UCSD-AML1 (cell line): ENCODE data around the gene CCM2.

ENCODE experiments used
- DNase-seq: peaks from one replicate; lab custom pipeline; 2025; ENCODE audit not compliant: unreplicated experiment; lab: John Stamatoyannopoulos, UW

Gene CCM2

DNA sequence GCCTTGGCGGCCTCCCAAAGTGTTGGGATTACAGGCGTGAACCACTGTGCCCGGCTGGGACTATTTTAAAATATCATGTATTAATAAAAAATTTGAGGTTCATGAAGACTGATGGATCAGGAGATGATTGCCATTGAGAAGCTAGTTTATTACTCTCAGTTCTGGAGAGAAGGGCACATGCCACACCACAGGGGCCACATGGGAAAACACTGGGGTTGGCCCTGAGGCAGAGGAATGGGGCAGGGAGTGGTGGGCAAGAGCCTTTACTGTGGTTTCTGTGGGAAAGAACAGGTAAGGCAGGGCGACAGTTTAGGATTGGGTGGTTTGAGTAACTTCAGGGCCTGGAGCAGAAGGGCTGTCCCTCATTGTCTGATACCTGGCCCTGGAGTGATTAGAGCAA is 118.3 kb downstream of the CCM2 start:
- no peak for DNase-seq

DNA sequence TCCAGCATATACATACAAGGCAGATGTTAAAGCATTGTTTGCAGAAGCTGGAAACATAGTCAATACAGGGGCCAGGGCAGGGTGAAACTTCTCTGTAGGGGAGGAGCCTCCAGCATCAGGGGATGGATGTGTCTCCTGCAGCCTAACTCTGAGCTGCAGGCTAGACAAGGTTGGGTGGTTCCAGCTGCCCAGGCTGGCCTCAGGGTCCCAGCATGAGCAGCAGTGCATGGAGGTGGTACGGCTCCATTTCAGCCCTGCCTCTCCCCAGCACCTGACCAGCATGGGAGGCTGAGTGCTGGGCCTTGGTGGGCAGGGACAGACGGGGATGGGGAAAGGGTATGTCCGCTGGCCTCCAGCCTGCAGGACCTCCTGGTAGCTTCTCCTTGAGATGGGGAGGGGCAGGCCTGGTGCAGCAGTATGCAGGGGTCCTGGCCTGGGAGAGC is 118.9 kb downstream of the CCM2 start:
- no peak for DNase-seq

DNA sequence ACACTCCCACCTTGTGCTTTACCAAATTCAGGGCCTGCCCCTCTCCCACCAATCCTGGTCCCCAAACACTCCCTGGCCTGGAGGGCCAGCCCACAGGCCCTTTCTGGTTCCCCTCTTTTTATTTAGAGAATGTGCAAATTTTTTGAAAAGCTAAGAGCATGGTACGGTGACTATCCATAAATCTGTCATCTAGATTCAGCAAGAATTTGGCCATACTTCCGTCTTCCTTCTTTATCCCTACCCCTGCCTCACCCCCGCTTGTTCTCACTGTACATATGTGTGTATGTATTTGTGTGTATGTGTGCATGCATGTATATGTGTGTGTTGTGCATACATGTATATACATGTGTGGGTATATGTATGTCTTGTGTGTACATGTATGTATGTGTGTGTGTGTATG is 119.5 kb downstream of the CCM2 start:
- no peak for DNase-seq

DNA sequence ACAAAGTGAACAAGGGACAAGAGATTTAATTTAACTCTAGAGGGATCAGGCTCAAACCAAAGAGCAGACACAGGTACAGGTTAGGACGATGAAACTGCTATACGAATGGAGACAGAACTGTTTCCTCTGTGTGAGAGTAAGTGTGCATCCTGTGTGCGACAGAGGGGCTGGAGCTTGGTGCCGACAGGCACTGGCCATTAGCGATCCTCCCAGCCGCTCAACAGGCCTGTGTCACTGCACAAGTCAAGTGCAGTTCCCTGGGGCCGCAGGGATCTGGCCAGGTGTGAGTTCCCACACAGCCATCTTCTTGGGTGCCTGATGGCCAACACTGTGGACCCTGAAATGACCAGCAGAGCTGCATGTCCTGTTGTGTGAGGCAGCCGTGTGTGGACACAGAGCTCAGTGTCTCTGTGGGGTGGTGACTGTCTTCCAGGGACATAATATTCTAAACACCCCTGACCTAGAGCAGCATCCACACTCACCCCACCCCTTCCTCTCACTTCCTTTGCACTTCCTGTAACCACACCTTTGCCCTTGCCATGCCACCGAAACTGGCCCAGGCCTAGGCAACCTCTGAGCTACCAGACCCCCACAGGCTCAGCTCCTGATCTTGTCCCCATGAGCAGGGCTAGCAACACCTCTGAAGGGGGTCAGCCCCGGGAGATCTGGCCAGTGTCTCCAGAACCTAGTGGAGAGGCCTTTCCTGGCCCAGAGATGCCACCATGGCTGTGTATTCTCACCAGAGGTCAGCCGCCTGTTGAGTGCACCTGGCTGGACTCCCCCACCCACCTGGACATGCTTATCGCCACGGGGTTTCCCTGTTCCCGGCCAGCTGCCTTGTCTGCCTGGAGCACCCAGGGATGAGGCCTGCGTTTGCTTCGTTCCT is 123.2 kb downstream of the CCM2 start:
- no peak for DNase-seq

DNA sequence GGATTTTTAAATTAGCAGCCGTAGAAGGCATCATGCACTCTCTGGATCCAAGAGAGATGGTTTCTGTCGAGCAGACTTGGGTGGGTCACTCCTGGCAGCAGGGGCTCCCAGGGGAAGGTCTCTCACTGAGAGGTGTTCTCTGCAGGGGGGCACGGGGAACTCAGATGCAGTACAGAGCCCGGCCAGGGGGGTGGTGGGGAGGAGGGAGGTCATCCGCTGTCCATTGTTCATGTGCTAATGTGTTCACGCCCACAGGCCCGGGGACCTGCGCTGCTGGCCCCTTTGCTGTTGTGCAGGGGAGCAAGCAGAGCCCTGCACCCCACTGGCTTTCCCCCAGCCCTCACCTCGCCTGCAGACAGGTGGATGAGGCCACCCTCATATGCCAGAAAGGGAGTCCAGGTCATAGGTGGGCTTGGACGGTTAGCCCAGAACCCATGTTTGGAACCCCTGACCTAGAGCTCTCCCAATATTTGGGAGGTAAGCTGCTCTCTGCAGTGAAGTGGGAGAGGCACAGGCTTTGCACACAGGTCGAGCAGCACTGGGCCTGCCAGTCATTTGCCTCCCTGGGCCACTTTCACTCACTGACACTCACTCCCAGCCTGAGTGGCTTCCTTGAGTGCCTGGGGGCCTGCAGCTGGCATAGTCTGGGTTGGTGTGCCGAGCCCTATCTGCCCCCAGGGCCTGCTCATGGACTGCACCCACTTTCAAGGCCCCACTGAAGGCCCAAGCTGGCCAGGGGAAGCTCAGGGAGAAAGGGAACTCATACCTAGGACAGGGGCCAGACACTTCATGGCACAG is 124.1 kb downstream of the CCM2 start:
- no peak for DNase-seq

DNA sequence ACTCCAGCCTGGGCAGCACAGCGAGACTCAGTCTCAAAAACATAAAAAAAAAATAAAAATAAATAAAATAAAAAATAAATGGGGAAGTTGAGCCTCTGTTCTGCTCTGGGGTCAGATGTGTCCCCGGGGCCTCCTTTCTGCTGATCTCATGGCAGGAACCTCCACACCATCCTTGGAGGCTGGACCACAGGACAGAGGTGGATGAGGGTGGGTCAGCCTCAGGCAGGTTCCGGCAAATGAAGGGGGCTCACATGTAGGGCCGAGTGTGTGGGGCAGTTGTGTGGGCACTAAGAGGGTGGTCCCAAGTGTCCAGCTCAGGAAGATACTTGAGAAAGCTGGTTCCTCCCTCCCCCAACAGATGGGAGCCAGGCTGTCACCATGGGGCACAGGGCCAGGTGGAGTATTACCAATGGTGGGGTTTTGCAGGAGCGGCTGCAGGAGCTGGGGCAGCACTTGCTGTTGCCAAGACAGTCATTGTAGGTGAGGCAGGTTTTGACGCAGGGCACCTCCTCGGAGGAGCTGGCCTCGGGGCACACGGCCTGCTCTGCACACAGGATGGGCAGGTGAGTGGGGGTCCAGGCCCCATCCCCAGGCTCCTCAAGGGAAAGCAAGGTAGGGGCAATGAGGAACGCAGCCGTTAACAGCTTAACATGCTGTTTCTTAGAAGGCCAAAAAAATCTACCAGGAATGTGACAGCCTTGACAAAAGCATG is 125.3 kb downstream of the CCM2 start:
- no peak for DNase-seq
